Embryonic facial prominence (tissue), 1 donor: ENCODE measurements around the gene ANKRD23.

Experiments used
- DNase-seq: peaks from one replicate; pipeline ENCODE4 v3.0.0-alpha.2; 2016; ENCODE audit errors: extremely low spot score

The ANKRD23 gene

GRCh38 chr2:96838345-96839292, 5.2 kb downstream of the ANKRD23 start:
- DNase-seq: no peak

GRCh38 chr2:96837575-96837974, 6.2 kb downstream of the ANKRD23 start:
- DNase-seq: no peak

GRCh38 chr2:96835830-96836229, 8.0 kb downstream of the ANKRD23 start:
- DNase-seq: no peak

GRCh38 chr2:96832754-96833507, 10.9 kb downstream of the ANKRD23 start:
- DNase-seq: no peak

- no peak for DNase-seq
Observed at GRCh38 chr2:96832408-96832753, 11.4 kb downstream of the ANKRD23 start.

GRCh38 chr2:96831679-96832078, 12.1 kb downstream of the ANKRD23 start:
- DNase-seq: no peak

- DNase-seq: no peak
Observed at GRCh38 chr2:96830044-96830562, 13.7 kb downstream of the ANKRD23 start.

- DNase-seq: no peak
Observed at GRCh38 chr2:96828874-96829273, 14.9 kb downstream of the ANKRD23 start.

GRCh38 chr2:96828436-96828835, 15.4 kb downstream of the ANKRD23 start:
- DNase-seq: no peak

GRCh38 chr2:96826546-96827278, 17.1 kb downstream of the ANKRD23 start:
- DNase-seq: no peak

GRCh38 chr2:96825057-96825456, 18.8 kb downstream of the ANKRD23 start:
- DNase-seq: no peak

- no peak for DNase-seq
Observed at GRCh38 chr2:96824079-96824870, 19.5 kb downstream of the ANKRD23 start.

GRCh38 chr2:96823198-96823597, 20.6 kb downstream of the ANKRD23 start:
- no peak for DNase-seq

- DNase-seq: no peak
Observed at GRCh38 chr2:96822786-96823185, 21.0 kb downstream of the ANKRD23 start.

- DNase-seq: no peak
Observed at GRCh38 chr2:96821113-96821675, 22.6 kb downstream of the ANKRD23 start.

GRCh38 chr2:96819876-96820511, 23.8 kb downstream of the ANKRD23 start:
- DNase-seq: no peak

- DNase-seq: no peak
Observed at GRCh38 chr2:96819128-96819875, 24.5 kb downstream of the ANKRD23 start.

GRCh38 chr2:96817882-96818281, 25.9 kb downstream of the ANKRD23 start:
- DNase-seq: no peak

- DNase-seq: no peak
Observed at GRCh38 chr2:96816836-96817702, 26.8 kb downstream of the ANKRD23 start.
